Measurements from ENCODE around the gene TSPAN12.
"Not testable (repeated sequence)": the region's sequence is repeated elsewhere in the genome, so short reads cannot be mapped to it uniquely, and the experiment has no call there.

Gene TSPAN12

GRCh38 chr7:120783273-120783672 lies 74.7 kb downstream of the TSPAN12 start:
- no peak for ATAC-seq

GRCh38 chr7:120781924-120782323 lies 76.0 kb downstream of the TSPAN12 start:
- ATAC-seq = not testable (repeated sequence)

More at GRCh38 chr7:120783273-120783672, 74.7 kb downstream of the TSPAN12 start:
- TF ChIP-seq OSR1 (CRISPR knock-in tag; IDR thresholded peaks at IDR 0.05) (no peak), GLIS3 (CRISPR knock-in tag; IDR thresholded peaks at IDR 0.05) (no peak), ISL1 (CRISPR knock-in tag; IDR thresholded peaks at IDR 0.05) (no peak), SNAI2 (CRISPR knock-in tag; IDR thresholded peaks at IDR 0.05) (no peak), RARB (CRISPR knock-in tag; IDR thresholded peaks at IDR 0.05) (no peak), CREB5 (CRISPR knock-in tag; IDR thresholded peaks at IDR 0.05; ENCODE audit: low read depth) (no peak), PPARA (CRISPR knock-in tag; IDR thresholded peaks at IDR 0.05; ENCODE audit: borderline replicate concordance) (no peak), ESRRG (CRISPR knock-in tag; IDR thresholded peaks at IDR 0.05) (no peak), ZFP30 (CRISPR knock-in tag; IDR thresholded peaks at IDR 0.05) (no peak), CSDC2 (CRISPR knock-in tag; IDR thresholded peaks at IDR 0.05) (no peak), ZFP3 (CRISPR knock-in tag; IDR thresholded peaks at IDR 0.05) (no peak), CSRNP3 (CRISPR knock-in tag; IDR thresholded peaks at IDR 0.05) (no peak), TCF4 (CRISPR knock-in tag; IDR thresholded peaks at IDR 0.05; ENCODE audit: borderline replicate concordance) (no peak), POU6F1 (CRISPR knock-in tag; IDR thresholded peaks at IDR 0.05; ENCODE audit: borderline replicate concordance, low read depth) (no peak)

- no peak for ATAC-seq
- TF ChIP-seq BACH2 (CRISPR knock-in tag; IDR thresholded peaks at IDR 0.05; ENCODE audit: borderline replicate concordance) = no peak
- no peak for TF ChIP-seq ARNTL (CRISPR knock-in tag; IDR thresholded peaks at IDR 0.05; ENCODE audit: borderline replicate concordance, low read depth)
- TF ChIP-seq ESRRG (CRISPR knock-in tag; IDR thresholded peaks at IDR 0.05) = no peak
- no peak for TF ChIP-seq ZC3H10 (CRISPR knock-in tag; IDR thresholded peaks at IDR 0.05)
- TF ChIP-seq PPARA (CRISPR knock-in tag; IDR thresholded peaks at IDR 0.05; ENCODE audit: borderline replicate concordance) = no peak
- no peak for TF ChIP-seq GLIS3 (CRISPR knock-in tag; IDR thresholded peaks at IDR 0.05)
- TF ChIP-seq OSR1 (CRISPR knock-in tag; IDR thresholded peaks at IDR 0.05) = no peak
- no peak for TF ChIP-seq RARB (CRISPR knock-in tag; IDR thresholded peaks at IDR 0.05)
- TF ChIP-seq TSHZ2 (CRISPR knock-in tag; IDR thresholded peaks at IDR 0.05) = no peak
- no peak for TF ChIP-seq POU6F1 (CRISPR knock-in tag; IDR thresholded peaks at IDR 0.05; ENCODE audit: borderline replicate concordance, low read depth)
- no peak for TF ChIP-seq TCF4 (CRISPR knock-in tag; IDR thresholded peaks at IDR 0.05; ENCODE audit: borderline replicate concordance)
- TF ChIP-seq TOX (CRISPR knock-in tag; IDR thresholded peaks at IDR 0.05; ENCODE audit: borderline replicate concordance) = no peak
- no peak for TF ChIP-seq ZFP30 (CRISPR knock-in tag; IDR thresholded peaks at IDR 0.05)
- no peak for TF ChIP-seq CSRNP3 (CRISPR knock-in tag; IDR thresholded peaks at IDR 0.05)
- TF ChIP-seq SNAI2 (CRISPR knock-in tag; IDR thresholded peaks at IDR 0.05) = no peak
- TF ChIP-seq ZNF565 (CRISPR knock-in tag; conservative IDR thresholded peaks at IDR 0.05; ENCODE audit: low read depth) = no peak
- no peak for TF ChIP-seq ZNF8 (CRISPR knock-in tag; IDR thresholded peaks at IDR 0.05)
- TF ChIP-seq ISL1 (CRISPR knock-in tag; IDR thresholded peaks at IDR 0.05) = no peak
- no peak for TF ChIP-seq ZFP3 (CRISPR knock-in tag; IDR thresholded peaks at IDR 0.05)
These were observed 77.0 kb downstream of the TSPAN12 start for GRCh38 chr7:120780938-120781337.

- not testable (repeated sequence) for ATAC-seq
These were observed 77.5 kb downstream of the TSPAN12 start for GRCh38 chr7:120780451-120780850.

- ATAC-seq = not testable (repeated sequence)
These were observed 78.9 kb downstream of the TSPAN12 start for GRCh38 chr7:120779078-120779477.

Measured in SK-N-SH treated with all-trans-retinoic acid at 6 μM for 48 hours (cell line).